Right lobe of liver (tissue), 4 donors: ENCODE results near the gene HSFX3.
"Not testable (repeated sequence)": the region's sequence is repeated elsewhere in the genome, so short reads cannot be mapped to it uniquely, and the experiment has no call there.

ENCODE experiments used
- POLR2A ChIP-seq: fragments of 450-650 bp; IDR thresholded peaks from one replicate; pipeline ENCODE4 v1.6.1; 2017; ENCODE audit warnings: antibody characterized with exemption, mild to moderate bottlenecking
- TF ChIP-seq, protein P1 (sequence below), 4 donors: fragments of 200-600 bp in 3 of 4; fragments of 450-650 bp in 1 of 4; IDR thresholded peaks; one replicate each; pipeline versions ENCODE4 v1.5.1 to v1.8.0; 2016 to 2022; ENCODE audit warnings: antibody characterized with exemption in 4 of 4, mild to moderate bottlenecking in 2 of 4
- donor health status: DM: no; HTN: no; CAD: no.
- donor health status: DM: no; HTN: no; CAD: no.
- donor health status: DM: no; HTN: yes; CAD: no.

DNA sequence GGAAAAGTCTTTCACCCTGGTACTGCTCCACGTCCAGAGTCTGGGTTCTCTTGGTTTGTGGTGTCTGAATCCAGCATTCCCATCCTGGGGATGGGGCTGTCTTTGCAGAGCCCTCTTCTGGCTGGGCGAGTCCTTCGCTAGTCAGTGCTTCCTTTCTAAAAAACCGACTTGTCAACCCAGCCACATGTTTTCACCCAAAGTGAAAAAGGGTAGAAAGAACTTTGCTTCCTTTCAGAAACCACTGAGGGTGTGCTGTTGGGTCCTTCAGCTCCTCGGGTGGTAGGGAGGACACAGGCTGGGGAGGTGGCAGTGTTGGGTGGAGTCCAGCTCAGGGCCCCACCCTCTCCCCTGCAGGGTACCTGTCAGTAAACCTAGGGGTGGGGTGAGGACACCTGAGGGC is 23.8 kb downstream of the HSFX3 start:
- TF ChIP-seq, protein P1, sequence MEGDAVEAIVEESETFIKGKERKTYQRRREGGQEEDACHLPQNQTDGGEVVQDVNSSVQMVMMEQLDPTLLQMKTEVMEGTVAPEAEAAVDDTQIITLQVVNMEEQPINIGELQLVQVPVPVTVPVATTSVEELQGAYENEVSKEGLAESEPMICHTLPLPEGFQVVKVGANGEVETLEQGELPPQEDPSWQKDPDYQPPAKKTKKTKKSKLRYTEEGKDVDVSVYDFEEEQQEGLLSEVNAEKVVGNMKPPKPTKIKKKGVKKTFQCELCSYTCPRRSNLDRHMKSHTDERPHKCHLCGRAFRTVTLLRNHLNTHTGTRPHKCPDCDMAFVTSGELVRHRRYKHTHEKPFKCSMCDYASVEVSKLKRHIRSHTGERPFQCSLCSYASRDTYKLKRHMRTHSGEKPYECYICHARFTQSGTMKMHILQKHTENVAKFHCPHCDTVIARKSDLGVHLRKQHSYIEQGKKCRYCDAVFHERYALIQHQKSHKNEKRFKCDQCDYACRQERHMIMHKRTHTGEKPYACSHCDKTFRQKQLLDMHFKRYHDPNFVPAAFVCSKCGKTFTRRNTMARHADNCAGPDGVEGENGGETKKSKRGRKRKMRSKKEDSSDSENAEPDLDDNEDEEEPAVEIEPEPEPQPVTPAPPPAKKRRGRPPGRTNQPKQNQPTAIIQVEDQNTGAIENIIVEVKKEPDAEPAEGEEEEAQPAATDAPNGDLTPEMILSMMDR (IDR thresholded peaks at IDR 0.05): not testable (repeated sequence)
- not testable (repeated sequence) for TF ChIP-seq POLR2A
